DND-41 (cell line): ENCODE data around the gene ZBP1.

Experiments
- ATAC-seq: fragments of 200-7000 bp; cut with Tn5 transposase; 3 replicates; pipeline ENCODE4 v1.9.1; 2021; ENCODE audit warnings: low read depth; ENCODE audit not compliant: insufficient read depth
- DNase-seq: peaks from one replicate; pipeline ENCODE4 v3.0.0-alpha.2; 2020
- H2AFZ ChIP-seq: 2 replicates; pipeline ENCODE4 v1.6.0; 2012; ENCODE audit warnings: low read depth, low read length
- H3K27ac ChIP-seq: 2 replicates; pipeline ENCODE4 v1.5.1; 2012; ENCODE audit warnings: low read length, inconsistent platforms
- H3K27me3 ChIP-seq: fragments of 200-600 bp; sonication (generic); 2 replicates; pipeline ENCODE4 v1.6.0; 2012; ENCODE audit warnings: low read length, mild to moderate bottlenecking, inconsistent platforms; ENCODE audit not compliant: insufficient read depth, poor library complexity
- H3K36me3 ChIP-seq: 2 replicates; pipeline ENCODE4 v1.5.1; 2012; ENCODE audit warnings: low read length, inconsistent platforms; ENCODE audit not compliant: insufficient read depth
- H3K4me1 ChIP-seq: 2 replicates; pipeline ENCODE4 v1.5.1; 2012; ENCODE audit warnings: mild to moderate bottlenecking, low read length; ENCODE audit not compliant: insufficient read depth
- H3K4me2 ChIP-seq: 2 replicates; pipeline ENCODE4 v1.6.0; 2012; ENCODE audit warnings: mild to moderate bottlenecking, moderate library complexity, low read length, inconsistent platforms; ENCODE audit not compliant: insufficient read depth
- H3K4me3 ChIP-seq, 2 experiments: fragments of 200-600 bp in 1 of 2; shearing (Covaris generic) in 1 of 2; 2 replicates each; pipeline ENCODE4 v1.5.1; 2012 to 2016; ENCODE audit warnings: inconsistent platforms in 2 of 2, low read length in 2 of 2, mild to moderate bottlenecking in 2 of 2, low read depth in 1 of 2, moderate library complexity in 1 of 2
- H3K79me2 ChIP-seq: 2 replicates; pipeline ENCODE4 v1.6.0; 2012; ENCODE audit warnings: low read length, inconsistent platforms; ENCODE audit not compliant: insufficient read depth
- H3K9ac ChIP-seq: 2 replicates; pipeline ENCODE4 v1.6.0; 2012; ENCODE audit warnings: low read depth, mild to moderate bottlenecking, inconsistent platforms, low read length, moderate library complexity
- H3K9me3 ChIP-seq: 2 replicates; pipeline ENCODE4 v1.5.1; 2012; ENCODE audit warnings: low read length, moderate library complexity, mild to moderate bottlenecking, inconsistent platforms; ENCODE audit not compliant: insufficient read depth, severe bottlenecking
- H4K20me1 ChIP-seq: 2 replicates; pipeline ENCODE4 v1.6.0; 2012; ENCODE audit warnings: low read length; ENCODE audit not compliant: insufficient read depth
- EZH2 ChIP-seq: IDR thresholded peaks from 3 replicates; pipeline ENCODE4 v1.6.1; 2012; ENCODE audit warnings: borderline replicate concordance, low read depth, mild to moderate bottlenecking, moderate library complexity, low read length, inconsistent platforms; ENCODE audit not compliant: severe bottlenecking
- TF ChIP-seq, protein P1 (sequence below): IDR thresholded peaks from 2 replicates; pipeline ENCODE4 v1.5.1; 2012; ENCODE audit warnings: borderline replicate concordance, low read length, moderate library complexity, mild to moderate bottlenecking; ENCODE audit not compliant: poor library complexity, severe bottlenecking; ENCODE audit errors: extremely low read depth

The ZBP1 gene

DNA sequence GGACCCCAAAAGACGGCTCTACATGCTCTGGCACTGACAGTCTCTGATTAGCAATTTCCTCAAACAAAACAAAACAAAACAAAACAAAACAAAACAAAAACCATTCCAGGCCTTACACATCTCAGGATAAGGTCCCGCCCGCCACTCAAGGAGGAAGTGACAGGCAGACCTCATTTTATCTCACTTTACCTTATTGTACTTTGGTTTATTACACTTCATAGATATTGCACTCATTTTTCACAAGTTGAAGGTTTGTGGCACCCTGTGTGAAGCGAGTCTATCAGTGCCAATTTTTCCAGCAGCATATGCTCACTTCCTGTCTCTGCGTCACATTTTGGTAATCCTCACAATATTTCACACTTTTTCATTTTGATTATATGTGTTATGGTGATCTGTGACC lies 15.2 kb downstream of the ZBP1 start:
- no peak for TF ChIP-seq EZH2
- TF ChIP-seq, protein P1, sequence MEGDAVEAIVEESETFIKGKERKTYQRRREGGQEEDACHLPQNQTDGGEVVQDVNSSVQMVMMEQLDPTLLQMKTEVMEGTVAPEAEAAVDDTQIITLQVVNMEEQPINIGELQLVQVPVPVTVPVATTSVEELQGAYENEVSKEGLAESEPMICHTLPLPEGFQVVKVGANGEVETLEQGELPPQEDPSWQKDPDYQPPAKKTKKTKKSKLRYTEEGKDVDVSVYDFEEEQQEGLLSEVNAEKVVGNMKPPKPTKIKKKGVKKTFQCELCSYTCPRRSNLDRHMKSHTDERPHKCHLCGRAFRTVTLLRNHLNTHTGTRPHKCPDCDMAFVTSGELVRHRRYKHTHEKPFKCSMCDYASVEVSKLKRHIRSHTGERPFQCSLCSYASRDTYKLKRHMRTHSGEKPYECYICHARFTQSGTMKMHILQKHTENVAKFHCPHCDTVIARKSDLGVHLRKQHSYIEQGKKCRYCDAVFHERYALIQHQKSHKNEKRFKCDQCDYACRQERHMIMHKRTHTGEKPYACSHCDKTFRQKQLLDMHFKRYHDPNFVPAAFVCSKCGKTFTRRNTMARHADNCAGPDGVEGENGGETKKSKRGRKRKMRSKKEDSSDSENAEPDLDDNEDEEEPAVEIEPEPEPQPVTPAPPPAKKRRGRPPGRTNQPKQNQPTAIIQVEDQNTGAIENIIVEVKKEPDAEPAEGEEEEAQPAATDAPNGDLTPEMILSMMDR, result no peak
- no peaks in the 10 kb centered on the region for H3K9me3 ChIP-seq
- H3K27ac ChIP-seq, result no peak overlapping the region
- peaks cover 19% of the 10 kb centered on the region; the same call in 1 of the 2 replicates for H4K20me1 ChIP-seq
- H3K4me1 ChIP-seq, result no peaks in the 10 kb centered on the region
- H3K27me3 ChIP-seq, result peaks cover 45% of the 10 kb centered on the region
- no peak overlapping the region for H3K4me3 ChIP-seq
- no peaks in the 10 kb centered on the region for H3K79me2 ChIP-seq
- H3K9ac ChIP-seq, result no peak overlapping the region
- H3K36me3 ChIP-seq, result no peaks in the 10 kb centered on the region
- ATAC-seq (no peak), DNase-seq (no peak)
- no peak overlapping the region for H3K4me2 ChIP-seq
- no peak overlapping the region for H2AFZ ChIP-seq

DNA sequence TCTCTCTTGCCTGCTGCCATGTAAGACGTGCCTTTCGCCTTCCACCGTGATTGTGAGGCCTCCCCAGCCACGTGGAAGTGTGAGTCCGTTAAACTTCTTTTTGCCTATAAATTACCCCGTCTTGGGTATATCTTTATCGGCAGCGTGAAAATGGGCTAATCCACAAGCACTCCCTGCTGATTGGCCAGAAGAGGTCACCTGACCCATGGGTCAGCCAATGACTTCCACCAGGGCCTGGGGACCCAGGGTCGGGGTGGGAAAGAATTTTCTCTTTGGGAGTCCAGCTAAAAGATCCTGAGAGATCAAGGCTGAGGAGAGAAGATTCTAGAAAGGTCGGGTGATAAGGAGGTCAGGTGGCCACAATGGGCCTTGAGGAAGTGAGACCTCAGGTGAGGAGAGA lies 17.1 kb downstream of the ZBP1 start:
- Histone ChIP-seq H3K27me3 (peaks cover 35% of the 10 kb centered on the region), H3K27ac (no peak overlapping the region), H3K9me3 (no peaks in the 10 kb centered on the region), H3K9ac (no peak overlapping the region), H3K4me2 (no peak overlapping the region), H3K79me2 (no peaks in the 10 kb centered on the region), H3K36me3 (no peaks in the 10 kb centered on the region), H2AFZ (no peak overlapping the region), H3K4me1 (no peaks in the 10 kb centered on the region), H3K4me3 (no peak overlapping the region), H4K20me1 (peaks cover 16% of the 10 kb centered on the region)
- no peak for DNase-seq
- TF ChIP-seq, protein P1, result no peak
- TF ChIP-seq EZH2, result no peak
- ATAC-seq, result no peak

DNA sequence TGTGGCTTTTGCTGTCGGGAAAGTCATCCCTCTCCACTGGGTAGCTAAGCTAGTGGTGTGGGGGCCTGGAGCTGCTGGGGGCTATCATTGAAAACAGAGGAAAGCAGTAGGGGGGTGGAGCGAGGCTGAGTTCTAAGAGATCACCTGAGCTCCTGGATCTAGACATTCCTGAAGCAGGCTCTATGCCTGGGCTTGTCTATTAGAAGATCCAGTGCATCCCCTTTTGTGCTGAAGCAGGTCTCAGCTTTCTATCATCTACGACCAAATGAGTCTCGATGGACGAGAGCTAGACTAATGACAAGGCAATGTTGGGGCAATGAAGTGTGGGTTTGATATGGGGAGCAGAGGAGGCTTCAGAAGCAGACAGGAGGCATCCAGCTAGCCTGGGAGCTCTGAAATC lies 18.5 kb downstream of the ZBP1 start:
- Histone ChIP-seq H3K36me3 (no peaks in the 10 kb centered on the region), H4K20me1 (peaks cover 25% of the 10 kb centered on the region), H3K4me1 (no peaks in the 10 kb centered on the region; the same call in 1 of the 2 replicates), H3K79me2 (no peaks in the 10 kb centered on the region), H3K9ac (no peak overlapping the region), H2AFZ (no peak overlapping the region), H3K27ac (no peak overlapping the region), H3K4me2 (no peak overlapping the region), H3K27me3 (peaks cover 28% of the 10 kb centered on the region), H3K4me3 (no peak overlapping the region), H3K9me3 (no peaks in the 10 kb centered on the region)
- ATAC-seq, result no peak
- DNase-seq, result no peak
- no peak for TF ChIP-seq EZH2
- TF ChIP-seq, protein P1, result no peak

DNA sequence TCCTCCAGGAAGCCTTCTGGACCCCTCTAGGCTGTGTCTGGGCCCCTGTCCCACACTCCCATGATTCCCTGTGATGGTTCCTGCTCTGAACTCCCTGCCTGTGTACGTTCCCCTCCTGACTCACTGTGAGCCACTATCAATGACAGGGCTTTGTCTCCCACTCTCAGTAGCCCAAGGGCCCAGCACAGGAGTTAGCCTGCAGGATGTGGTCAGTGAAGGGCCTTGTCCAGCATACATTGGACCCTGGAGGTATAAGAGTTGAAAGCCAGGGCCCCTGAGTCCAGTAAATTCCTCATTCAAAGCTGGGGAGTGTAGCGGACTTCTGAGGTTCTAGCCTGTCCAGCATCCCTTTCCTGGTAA lies 19.0 kb downstream of the ZBP1 start:
- Histone ChIP-seq H3K4me2 (no peak overlapping the region), H3K4me1 (no peaks in the 10 kb centered on the region; the same call in 1 of the 2 replicates), H4K20me1 (peaks cover 30% of the 10 kb centered on the region), H3K36me3 (no peaks in the 10 kb centered on the region), H3K27ac (no peak overlapping the region), H3K9me3 (no peaks in the 10 kb centered on the region), H3K9ac (no peak overlapping the region), H3K4me3 (no peak overlapping the region), H2AFZ (no peak overlapping the region), H3K27me3 (peaks cover 25% of the 10 kb centered on the region), H3K79me2 (no peaks in the 10 kb centered on the region)
- DNase-seq, result no peak
- ATAC-seq, result no peak
- TF ChIP-seq, protein P1, result no peak
- TF ChIP-seq EZH2, result no peak
